ENCODE measurements around the gene MID2.

DNA sequence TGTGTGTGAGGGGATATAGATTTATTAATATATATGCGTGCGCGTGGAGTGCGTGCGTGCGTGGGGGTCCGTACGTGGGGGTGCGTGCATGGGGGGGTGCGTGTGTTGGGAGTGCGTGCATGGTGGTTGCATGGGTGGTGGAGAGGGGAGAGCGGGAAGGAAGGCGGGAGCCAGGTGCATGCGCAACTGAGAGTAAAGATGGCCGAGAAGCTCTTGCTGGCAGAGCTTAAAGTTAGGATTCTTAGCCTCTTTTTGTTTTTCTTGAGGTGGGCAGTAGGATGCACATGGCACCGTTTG, 110.7 kb downstream of the MID2 start:
- TF ChIP-seq, protein P1, sequence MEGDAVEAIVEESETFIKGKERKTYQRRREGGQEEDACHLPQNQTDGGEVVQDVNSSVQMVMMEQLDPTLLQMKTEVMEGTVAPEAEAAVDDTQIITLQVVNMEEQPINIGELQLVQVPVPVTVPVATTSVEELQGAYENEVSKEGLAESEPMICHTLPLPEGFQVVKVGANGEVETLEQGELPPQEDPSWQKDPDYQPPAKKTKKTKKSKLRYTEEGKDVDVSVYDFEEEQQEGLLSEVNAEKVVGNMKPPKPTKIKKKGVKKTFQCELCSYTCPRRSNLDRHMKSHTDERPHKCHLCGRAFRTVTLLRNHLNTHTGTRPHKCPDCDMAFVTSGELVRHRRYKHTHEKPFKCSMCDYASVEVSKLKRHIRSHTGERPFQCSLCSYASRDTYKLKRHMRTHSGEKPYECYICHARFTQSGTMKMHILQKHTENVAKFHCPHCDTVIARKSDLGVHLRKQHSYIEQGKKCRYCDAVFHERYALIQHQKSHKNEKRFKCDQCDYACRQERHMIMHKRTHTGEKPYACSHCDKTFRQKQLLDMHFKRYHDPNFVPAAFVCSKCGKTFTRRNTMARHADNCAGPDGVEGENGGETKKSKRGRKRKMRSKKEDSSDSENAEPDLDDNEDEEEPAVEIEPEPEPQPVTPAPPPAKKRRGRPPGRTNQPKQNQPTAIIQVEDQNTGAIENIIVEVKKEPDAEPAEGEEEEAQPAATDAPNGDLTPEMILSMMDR (IDR thresholded peaks at IDR 0.05) = no peak
- TF ChIP-seq POLR2A (IDR thresholded peaks at IDR 0.05) = no peak

Data from testis (tissue), 2 donors.